DOHH2 (cell line): ENCODE results near the gene RAPGEF5.
A peak's percentile ranks its signal among the peaks of the same experiment; 100 is the strongest.

Source experiments
- H3F3A ChIP-seq: fragments of 200-600 bp; sonication (generic), shearing (Covaris generic); 2 replicates; pipeline ENCODE4 v1.6.0; 2016; ENCODE audit warnings: antibody characterized with exemption, mild to moderate bottlenecking; ENCODE audit not compliant: control insufficient read depth, insufficient read depth
- H3K27ac ChIP-seq: fragments of 200-600 bp; sonication (generic); 2 replicates; pipeline ENCODE4 v1.5.1; 2014; ENCODE audit warnings: low read depth, mild to moderate bottlenecking, low read length, moderate library complexity
- H3K27me3 ChIP-seq: fragments of 200-600 bp; sonication (generic); 2 replicates; pipeline ENCODE4 v1.6.1; 2014; ENCODE audit warnings: mild to moderate bottlenecking, low read length, mixed read lengths; ENCODE audit not compliant: control insufficient read depth
- H3K36me3 ChIP-seq: fragments of 200-600 bp; sonication (generic); 2 replicates; pipeline ENCODE4 v1.6.1; 2014; ENCODE audit warnings: mild to moderate bottlenecking, low read length, moderate library complexity, mixed read lengths; ENCODE audit not compliant: control insufficient read depth
- H3K4me1 ChIP-seq: fragments of 200-600 bp; sonication (generic); 2 replicates; pipeline ENCODE4 v1.6.1; 2014; ENCODE audit warnings: mild to moderate bottlenecking, low read length, mixed read lengths; ENCODE audit not compliant: control insufficient read depth
- H3K4me2 ChIP-seq: fragments of 200-600 bp; sonication (generic); 2 replicates; pipeline ENCODE4 v1.6.0; 2014; ENCODE audit warnings: mild to moderate bottlenecking, low read length, moderate library complexity
- H3K4me3 ChIP-seq: fragments of 200-600 bp; sonication (generic); 2 replicates; pipeline ENCODE4 v1.5.1; 2014; ENCODE audit warnings: mild to moderate bottlenecking, low read length, mixed read lengths
- H3K79me2 ChIP-seq: fragments of 200-600 bp; sonication (generic); 2 replicates; pipeline ENCODE4 v1.6.1; 2014; ENCODE audit warnings: mild to moderate bottlenecking, low read length, mixed read lengths; ENCODE audit not compliant: control insufficient read depth
- H3K9me2 ChIP-seq: fragments of 200-600 bp; sonication (generic); replicated peaks from 2 replicates; pipeline ENCODE4 v1.6.1; 2014; ENCODE audit warnings: mild to moderate bottlenecking, low read length, mixed read lengths; ENCODE audit not compliant: control insufficient read depth
- H3K9me3 ChIP-seq: fragments of 200-600 bp; sonication (generic); 2 replicates; pipeline ENCODE4 v1.6.1; 2014; ENCODE audit warnings: antibody characterized with exemption, low read length, mixed read lengths; ENCODE audit not compliant: control insufficient read depth, insufficient read depth
- H4K20me1 ChIP-seq: fragments of 200-600 bp; sonication (generic); 2 replicates; pipeline ENCODE4 v1.6.0; 2014; ENCODE audit warnings: low read depth, mild to moderate bottlenecking, antibody characterized with exemption, low read length, moderate library complexity; ENCODE audit not compliant: control insufficient read depth, insufficient read depth
- CTCF ChIP-seq: fragments of 200-600 bp; sonication (generic); IDR thresholded peaks from one replicate; pipeline ENCODE4 v1.5.1; 2014; ENCODE audit warnings: antibody characterized with exemption, mild to moderate bottlenecking, low read depth, low read length; ENCODE audit not compliant: poor library complexity, severe bottlenecking
- EZH2phosphoT487 ChIP-seq: fragments of 200-600 bp; sonication (generic); IDR thresholded peaks from 2 replicates; pipeline ENCODE4 v1.6.1; 2017; ENCODE audit warnings: borderline replicate concordance, mild to moderate bottlenecking, antibody characterized with exemption, low read length, moderate library complexity, mixed read lengths

The RAPGEF5 gene

GRCh38 chr7:22380333-22380732 lies 23.4 kb upstream of the RAPGEF5 start:
- Histone ChIP-seq H3K27me3 (no peaks in the 10 kb centered on the region), H3F3A (peaks cover 61% of the 10 kb centered on the region), H4K20me1 (no peaks in the 10 kb centered on the region), H3K9me2 (no peaks in the 10 kb centered on the region), H3K79me2 (peaks cover 48% of the 10 kb centered on the region), H3K4me2 (peak overlapping the region; percentile 92), H3K9me3 (no peaks in the 10 kb centered on the region), H3K36me3 (peaks cover 17% of the 10 kb centered on the region), H3K4me1 (peaks cover 99% of the 10 kb centered on the region), H3K27ac (peak overlapping the region; percentile 97), H3K4me3 (peak overlapping the region; percentile 31; the same call in 1 of the 2 replicates)
- TF ChIP-seq CTCF = no peak
- no peak for TF ChIP-seq EZH2phosphoT487

DNA sequence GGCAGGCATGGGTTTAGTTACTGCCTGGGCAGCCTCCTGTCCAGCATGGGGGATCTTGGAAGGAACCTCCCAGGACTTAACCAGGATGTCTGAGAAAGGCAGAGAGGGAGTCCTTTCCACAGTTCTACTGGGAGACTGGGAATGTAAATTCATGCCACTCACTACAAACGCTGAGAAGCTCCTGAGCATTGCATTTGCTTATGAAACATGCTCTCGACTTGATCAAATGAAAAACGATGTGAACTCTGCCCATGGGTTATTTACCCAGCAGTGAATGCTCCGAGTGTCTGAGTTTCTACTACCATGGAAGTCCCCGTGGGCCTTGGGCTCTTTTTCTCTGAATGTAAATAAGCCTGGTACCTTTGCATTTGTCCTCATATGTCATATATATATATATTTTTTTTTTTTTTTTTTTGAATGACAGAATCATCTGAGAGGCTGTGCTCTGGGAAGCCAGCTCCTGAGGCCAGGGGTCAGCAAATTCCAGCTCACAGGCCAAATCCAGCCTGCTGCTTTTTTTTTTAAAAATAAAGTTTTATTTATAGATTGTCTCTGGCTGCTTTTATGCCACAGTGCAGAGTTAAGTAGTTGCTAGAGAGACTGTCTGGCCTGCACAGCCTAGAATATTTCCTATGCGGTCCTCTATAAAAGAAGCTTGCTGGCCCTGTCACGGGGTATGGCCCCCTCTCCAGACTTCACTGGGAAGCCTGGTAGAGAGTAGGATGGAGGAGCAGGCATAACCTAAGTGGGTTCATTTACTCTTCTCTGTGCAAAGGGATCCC lies 21.4 kb upstream of the RAPGEF5 start:
- Histone ChIP-seq H3K27ac (peak overlapping the region; percentile 97), H3K36me3 (peaks cover 27% of the 10 kb centered on the region), H3F3A (peaks cover 53% of the 10 kb centered on the region), H4K20me1 (no peaks in the 10 kb centered on the region), H3K4me1 (peaks cover 99% of the 10 kb centered on the region), H3K9me2 (no peaks in the 10 kb centered on the region), H3K4me2 (peak overlapping the region; percentile 92), H3K4me3 (peak overlapping the region; percentile 75), H3K9me3 (no peaks in the 10 kb centered on the region), H3K79me2 (peaks cover 51% of the 10 kb centered on the region), H3K27me3 (no peaks in the 10 kb centered on the region)
- TF ChIP-seq CTCF = no peak
- TF ChIP-seq EZH2phosphoT487 = no peak

DNA sequence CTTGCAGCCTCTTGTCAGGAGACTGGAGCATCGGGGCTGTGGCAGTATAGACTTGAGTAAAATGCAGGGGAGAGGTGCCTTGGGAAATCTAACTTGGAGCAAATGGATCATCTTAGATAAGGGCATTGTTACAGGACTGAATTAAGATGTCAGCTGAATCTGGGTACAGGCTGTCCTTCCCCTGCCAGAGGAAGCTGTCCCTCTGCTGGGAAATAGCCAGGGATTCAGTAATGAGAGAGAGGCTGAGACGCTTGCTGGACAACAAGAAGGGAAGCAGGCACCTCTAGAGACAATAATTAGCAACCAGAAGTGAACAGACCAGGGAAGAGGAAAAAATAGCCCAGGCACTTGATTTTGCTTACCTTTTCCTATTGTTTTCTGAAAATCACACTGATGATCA lies 20.7 kb upstream of the RAPGEF5 start:
- no peak for TF ChIP-seq EZH2phosphoT487
- TF ChIP-seq CTCF = no peak
- Histone ChIP-seq H3K4me2 (peak overlapping the region; percentile 92), H3K36me3 (peaks cover 27% of the 10 kb centered on the region), H3F3A (peaks cover 53% of the 10 kb centered on the region), H3K9me3 (no peaks in the 10 kb centered on the region), H3K27ac (peak overlapping the region; percentile 97), H3K4me1 (peaks cover 99% of the 10 kb centered on the region), H3K79me2 (peaks cover 49% of the 10 kb centered on the region), H3K4me3 (peak overlapping the region; percentile 75), H3K9me2 (no peaks in the 10 kb centered on the region), H3K27me3 (no peaks in the 10 kb centered on the region), H4K20me1 (no peaks in the 10 kb centered on the region)
